HG03354 (cell line): ENCODE data around the gene PNPLA8.
"Not testable (repeated sequence)": the region's sequence is repeated elsewhere in the genome, so short reads cannot be mapped to it uniquely, and the experiment has no call there.

Experiments
- ATAC-seq: cut with Tn5 transposase; IDR thresholded peaks from one replicate; pipeline ENCODE4 v1.9.1; 2021; ENCODE audit warnings: mild to moderate bottlenecking; ENCODE audit not compliant: unreplicated experiment, poor library complexity, severe bottlenecking

The PNPLA8 gene

DNA sequence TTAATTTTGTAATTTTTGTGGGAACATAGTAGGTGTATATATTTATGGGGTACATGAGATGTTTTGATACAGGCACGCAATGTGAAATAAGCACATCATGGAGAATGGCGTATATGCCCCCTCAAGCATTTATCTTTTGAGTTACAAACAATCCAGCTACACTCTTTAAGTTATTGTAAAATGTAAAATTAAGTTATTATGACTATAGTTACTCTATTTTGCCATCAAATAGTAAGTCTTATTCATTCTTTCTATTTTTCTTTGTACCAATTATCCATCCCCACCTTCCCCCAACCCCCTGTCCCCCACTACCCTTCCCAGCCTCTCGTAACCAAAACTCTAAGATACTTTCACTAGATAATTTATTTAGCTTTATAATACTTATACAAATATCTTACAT lies 7.8 kb upstream of the PNPLA8 start:
- ATAC-seq, result no peak

- ATAC-seq, result no peak
Measured at GRCh38 chr7:108529341-108529740, 3.4 kb upstream of the PNPLA8 start.

- no peak for ATAC-seq
Measured at GRCh38 chr7:108528183-108528712, 2.3 kb upstream of the PNPLA8 start.

- no peak for ATAC-seq
Measured at GRCh38 chr7:108526768-108527017, 758 bp upstream of the PNPLA8 start.

GRCh38 chr7:108525327-108525984 lies 479 bp downstream of the PNPLA8 start:
- peak; percentile 49 for ATAC-seq

GRCh38 chr7:108522780-108523179 lies 3.2 kb downstream of the PNPLA8 start:
- no peak for ATAC-seq

GRCh38 chr7:108517951-108518350 lies 8.0 kb downstream of the PNPLA8 start:
- no peak for ATAC-seq

DNA sequence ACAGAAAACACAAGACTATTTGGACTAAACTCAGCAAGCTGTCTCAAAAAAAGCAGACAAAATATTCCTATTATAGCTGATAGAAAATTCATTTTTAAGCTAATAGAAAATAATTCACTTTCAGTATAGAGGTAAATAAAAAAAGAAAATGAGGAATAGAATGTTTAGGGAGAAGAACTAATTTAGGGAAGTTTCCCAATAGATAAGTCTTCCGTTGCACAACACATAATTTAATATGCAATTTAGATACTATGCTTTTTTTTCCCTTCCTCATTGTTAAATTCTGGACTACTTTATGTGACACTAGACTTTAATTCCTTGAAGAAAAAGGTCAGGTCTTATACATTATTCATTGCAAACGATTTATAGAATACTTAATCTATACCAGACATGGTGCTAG lies 10.3 kb downstream of the PNPLA8 start:
- ATAC-seq, result no peak

GRCh38 chr7:108515013-108515412 lies 10.9 kb downstream of the PNPLA8 start:
- ATAC-seq, result no peak

- no peak for ATAC-seq
Measured at GRCh38 chr7:108511939-108512338, 14.0 kb downstream of the PNPLA8 start.

- ATAC-seq, result not testable (repeated sequence)
Measured at GRCh38 chr7:108504576-108504975, 21.4 kb downstream of the PNPLA8 start.

DNA sequence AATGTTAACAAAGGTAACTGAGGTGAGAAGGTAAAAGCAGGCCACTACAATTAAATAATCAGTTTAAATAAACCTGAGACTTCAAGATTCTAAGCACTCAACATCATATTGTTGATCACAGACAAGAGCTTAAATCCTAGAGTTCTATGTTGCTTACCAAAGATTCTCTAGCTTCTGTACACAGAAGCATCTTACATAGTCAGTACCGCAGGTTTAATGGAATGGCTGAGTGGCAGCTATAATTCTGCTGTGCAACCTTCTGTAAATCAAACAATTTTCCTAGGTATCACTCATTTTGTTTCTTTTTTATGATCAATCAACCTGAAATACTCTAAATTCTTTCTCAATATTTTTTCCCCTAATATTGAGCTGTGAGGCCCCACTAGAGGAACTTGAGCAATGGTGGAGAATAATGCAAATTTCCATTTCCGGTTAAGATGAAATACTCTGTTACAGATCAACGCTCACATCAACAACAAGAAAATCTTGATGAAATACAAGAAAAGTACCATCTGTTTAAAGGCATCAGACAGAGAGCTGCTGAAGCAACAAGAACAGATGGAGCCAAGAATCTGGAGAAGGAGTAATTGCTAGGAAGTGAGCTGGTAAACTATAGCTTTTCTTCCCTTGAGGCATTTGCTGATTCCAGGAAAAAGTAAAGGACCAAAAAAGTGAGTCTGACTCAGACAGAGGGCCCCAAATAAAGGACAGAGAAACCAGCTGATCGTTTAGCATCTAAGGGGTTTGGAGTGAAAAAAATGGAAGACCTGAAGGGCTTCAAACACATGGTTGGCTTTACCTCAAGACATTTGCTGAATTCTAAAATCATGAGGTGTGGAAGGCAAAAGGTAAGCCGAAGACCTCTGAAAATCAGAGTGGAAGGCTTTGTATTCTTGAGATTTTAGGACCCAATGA lies 22.6 kb downstream of the PNPLA8 start:
- peak; percentile 99 for ATAC-seq

DNA sequence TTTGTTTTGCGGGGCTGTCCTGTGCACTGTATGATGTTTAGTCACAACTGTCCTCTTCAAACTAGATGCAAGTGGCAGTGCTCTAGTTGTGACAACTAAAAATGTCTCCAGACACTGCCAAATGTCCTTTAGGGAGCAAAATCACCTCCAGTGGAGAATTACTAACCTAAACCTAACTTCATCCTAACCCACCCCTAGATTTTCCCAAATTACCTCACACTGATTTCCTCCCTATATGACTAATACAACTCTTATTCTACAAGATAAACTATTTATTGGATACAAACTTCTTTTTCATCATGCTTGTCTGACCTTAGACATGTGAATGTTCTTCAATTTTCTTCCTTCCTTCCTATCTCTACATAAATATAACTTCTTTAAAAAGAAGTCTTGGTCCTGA lies 26.4 kb downstream of the PNPLA8 start:
- no peak for ATAC-seq

DNA sequence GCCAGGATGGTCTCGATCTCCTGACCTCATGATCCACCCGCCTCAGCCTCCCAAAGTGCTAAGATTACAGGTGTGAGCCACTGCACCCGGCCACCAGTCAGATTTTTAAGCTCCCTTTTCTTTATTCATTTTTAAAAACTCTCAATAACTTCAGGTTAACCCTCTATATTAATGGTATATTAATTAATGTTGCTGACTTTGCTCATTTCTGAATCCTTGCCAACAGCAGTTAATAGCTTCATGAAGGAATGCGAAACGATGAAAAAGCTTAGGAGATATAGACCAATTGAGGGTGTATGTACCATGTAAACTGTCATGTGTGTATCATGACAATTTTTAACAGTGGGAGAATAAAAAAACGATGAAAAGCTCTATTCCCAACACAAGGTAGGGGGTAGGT lies 27.5 kb downstream of the PNPLA8 start:
- no peak for ATAC-seq

- ATAC-seq, result peak; percentile 90
Measured at GRCh38 chr7:108497082-108497725, 28.7 kb downstream of the PNPLA8 start.

DNA sequence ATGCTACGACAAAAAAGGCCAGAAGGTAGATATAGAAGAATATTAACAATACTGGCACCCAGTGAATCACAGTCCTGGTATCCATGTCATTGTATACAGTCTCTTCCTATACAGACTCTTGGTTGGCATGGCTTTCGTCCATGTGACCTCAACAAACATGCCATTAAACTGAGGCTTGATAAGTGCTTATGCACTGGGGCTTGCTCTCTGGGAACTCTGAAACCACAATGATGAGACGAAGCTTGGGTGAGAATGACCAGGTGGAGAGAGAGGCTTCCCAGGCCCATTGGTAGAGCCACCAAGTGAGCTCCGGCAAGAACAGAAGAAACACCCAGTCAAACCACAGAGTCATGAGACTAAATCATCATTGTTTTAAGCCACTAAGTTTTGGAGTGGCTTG lies 33.2 kb downstream of the PNPLA8 start:
- no peak for ATAC-seq

GRCh38 chr7:108488768-108489538 lies 37.0 kb downstream of the PNPLA8 start:
- ATAC-seq, result no peak

DNA sequence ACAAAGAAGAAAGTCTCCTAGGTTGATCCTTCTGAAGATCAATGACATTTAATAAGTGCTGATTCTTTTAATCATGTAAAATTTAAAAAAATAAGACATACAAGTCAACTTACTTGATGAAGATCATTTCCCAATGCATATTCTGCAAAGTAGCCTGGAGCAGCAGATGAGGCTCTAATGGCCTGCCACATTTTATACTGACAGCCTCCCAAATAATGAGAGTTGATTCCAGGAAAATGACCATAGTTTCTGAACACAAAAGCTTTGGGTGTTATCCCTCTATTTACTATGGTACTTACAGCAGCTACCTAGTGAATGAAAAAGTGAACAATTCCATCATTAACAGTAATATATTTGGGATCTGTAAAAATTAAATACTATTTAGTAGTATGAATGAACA lies 38.3 kb downstream of the PNPLA8 start:
- ATAC-seq, result no peak

GRCh38 chr7:108486291-108486966 lies 39.5 kb downstream of the PNPLA8 start:
- ATAC-seq, result no peak
